Dendritic cell treated with granulocyte-macrophage colony-stimulating factor and Interleukin-4, amounts not matched to agents 40 ng/mL and 50 ng/mL, for 4 days (primary cell): ENCODE results near the gene CWH43.
"Not testable (repeated sequence)": the region's sequence is repeated elsewhere in the genome, so short reads cannot be mapped to it uniquely, and the experiment has no call there.

Source experiments
- H3K27ac Mint-ChIP-seq: one replicate; pipeline ENCODE4 v1.8.0; 2022; ENCODE audit warnings: mild to moderate bottlenecking, mixed read lengths
- H3K27me3 Mint-ChIP-seq: one replicate; pipeline ENCODE4 v1.8.0; 2022; ENCODE audit warnings: mild to moderate bottlenecking, mixed read lengths
- H3K36me3 Mint-ChIP-seq: one replicate; pipeline ENCODE4 v1.8.0; 2022; ENCODE audit warnings: low read depth, mixed read lengths
- H3K4me1 Mint-ChIP-seq: one replicate; pipeline ENCODE4 v1.8.0; 2022; ENCODE audit warnings: low read depth, mixed read lengths
- H3K4me3 Mint-ChIP-seq: one replicate; pipeline ENCODE4 v1.8.0; 2022; ENCODE audit warnings: mild to moderate bottlenecking, moderate library complexity, mixed read lengths
- H3K9me3 Mint-ChIP-seq: one replicate; pipeline ENCODE4 v1.8.0; 2022; ENCODE audit warnings: mixed read lengths
- intact Hi-C: fragments of 100-400 bp; cut with micrococcal nuclease; formaldehyde crosslinking; loops from one replicate; pipeline ENCODE4 v1.15.0; 2022

CWH43 gene

DNA sequence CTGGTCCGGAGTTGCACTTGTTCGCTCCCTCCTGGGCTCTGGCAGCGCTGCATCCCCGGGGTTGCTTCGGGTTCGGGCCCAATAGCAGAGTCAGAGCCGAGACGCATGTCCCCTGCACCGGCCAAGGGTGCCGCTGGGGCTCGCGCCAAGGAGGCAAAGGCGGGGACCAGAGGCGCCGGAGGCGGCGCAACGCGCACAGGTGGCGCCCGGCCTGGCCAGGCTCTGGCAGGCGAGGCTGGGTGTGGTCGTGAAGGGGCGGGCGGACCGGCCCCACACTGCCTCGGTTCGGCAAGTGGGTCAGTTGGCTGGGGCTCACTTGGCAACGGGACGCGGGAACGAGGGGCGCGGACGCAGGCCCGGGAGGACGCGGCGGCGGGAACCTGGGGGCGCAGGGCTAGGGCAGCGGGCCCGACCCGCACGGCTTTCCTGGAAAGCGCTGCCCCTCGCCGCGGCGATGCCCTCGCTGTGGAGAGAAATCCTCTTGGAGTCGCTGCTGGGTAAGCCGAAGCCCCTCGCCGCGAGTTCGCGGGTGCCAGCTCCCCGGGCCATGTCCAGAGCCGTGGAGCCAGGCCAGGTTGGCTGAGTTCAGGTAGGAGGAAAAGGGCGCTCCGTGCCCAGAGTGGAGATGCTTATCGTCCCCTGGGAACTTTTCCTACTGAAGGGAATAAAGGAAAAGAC, at the start of gene CWH43:
TSS of gene CWH43 (plus strand) at position 300 of the 678 bp plus-strand sequence. CDS start at position 455, 155 bp downstream.
- H3K4me1 Mint-ChIP-seq = no peaks in the 10 kb centered on the region
- no peak within 1 kb of the TSS for H3K4me3 Mint-ChIP-seq
- H3K36me3 Mint-ChIP-seq = no peaks in the 10 kb centered on the region
- intact Hi-C loops = no loop called here
- H3K27me3 Mint-ChIP-seq = peaks cover 53% of the 10 kb centered on the region
- no peaks in the 10 kb centered on the region for H3K9me3 Mint-ChIP-seq
- H3K27ac Mint-ChIP-seq = no peak within 1 kb of the TSS

GRCh38 chr4:48937033-48937432, 49.0 kb upstream of the CWH43 start:
- Mint-ChIP-seq H3K4me1 (no peaks in the 10 kb centered on the region), H3K9me3 (peaks cover 8% of the 10 kb centered on the region), H3K27ac (no peak overlapping the region), H3K27me3 (peaks cover 3% of the 10 kb centered on the region), H3K4me3 (no peak overlapping the region), H3K36me3 (no peaks in the 10 kb centered on the region)
- intact Hi-C loops = no loop called here

DNA sequence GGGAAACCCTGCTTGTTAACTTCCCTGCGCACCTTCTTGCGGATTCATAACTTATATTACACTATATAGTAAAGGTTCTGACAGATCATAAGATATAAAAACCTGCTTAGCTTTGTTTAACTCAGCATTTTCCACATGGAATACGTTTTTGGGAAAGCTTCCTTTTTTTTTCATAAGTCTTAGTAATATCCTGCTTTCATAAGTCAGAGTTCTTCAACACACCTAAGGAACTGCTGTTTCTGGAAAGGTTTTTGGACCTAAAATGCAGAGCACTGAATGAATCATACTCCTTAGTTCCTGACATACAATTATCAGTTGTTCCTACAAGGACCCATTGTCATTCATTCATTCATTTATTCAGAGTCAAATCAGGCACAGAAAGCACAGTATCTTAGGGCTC, 47.2 kb upstream of the CWH43 start:
- intact Hi-C loops = no loop called here
- no peaks in the 10 kb centered on the region for H3K36me3 Mint-ChIP-seq
- peaks cover 8% of the 10 kb centered on the region for H3K9me3 Mint-ChIP-seq
- H3K27me3 Mint-ChIP-seq = peaks cover 3% of the 10 kb centered on the region
- H3K4me1 Mint-ChIP-seq = no peaks in the 10 kb centered on the region
- H3K27ac Mint-ChIP-seq = no peak overlapping the region
- no peak overlapping the region for H3K4me3 Mint-ChIP-seq

DNA sequence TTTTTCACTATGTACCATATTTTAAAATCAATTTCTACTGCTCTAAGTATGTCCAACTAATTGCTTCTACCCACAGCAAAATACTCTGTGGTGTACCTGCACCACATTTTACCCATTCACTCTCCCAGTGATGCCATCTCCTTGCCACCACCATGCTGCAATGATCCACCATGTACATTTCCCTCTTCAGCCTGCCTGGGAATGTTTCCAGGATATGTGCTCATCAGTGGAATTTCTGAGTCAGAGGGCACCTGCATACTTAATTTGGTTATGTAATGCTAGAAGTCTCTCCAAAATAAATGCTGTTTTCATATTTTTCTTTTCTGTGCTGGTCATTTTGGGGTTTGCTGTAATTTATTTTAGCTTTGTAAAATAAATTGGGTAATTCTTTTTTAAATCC, 46.3 kb upstream of the CWH43 start:
- H3K4me3 Mint-ChIP-seq = no peak overlapping the region
- peaks cover 8% of the 10 kb centered on the region for H3K9me3 Mint-ChIP-seq
- intact Hi-C loops = no loop called here
- peaks cover 3% of the 10 kb centered on the region for H3K27me3 Mint-ChIP-seq
- no peak overlapping the region for H3K27ac Mint-ChIP-seq
- no peaks in the 10 kb centered on the region for H3K4me1 Mint-ChIP-seq
- H3K36me3 Mint-ChIP-seq = no peaks in the 10 kb centered on the region

- H3K36me3 Mint-ChIP-seq = no peaks in the 10 kb centered on the region
- intact Hi-C loops = no loop called here
- no peaks in the 10 kb centered on the region for H3K4me1 Mint-ChIP-seq
Observed at GRCh38 chr4:48943387-48943786, 42.7 kb upstream of the CWH43 start.

GRCh38 chr4:48944252-48944651, 41.8 kb upstream of the CWH43 start:
- Mint-ChIP-seq H3K27me3 (peaks cover 3% of the 10 kb centered on the region), H3K27ac (no peak overlapping the region), H3K4me1 (no peaks in the 10 kb centered on the region), H3K9me3 (no peaks in the 10 kb centered on the region), H3K4me3 (no peak overlapping the region), H3K36me3 (no peaks in the 10 kb centered on the region)
- intact Hi-C loops = no loop called here

More at GRCh38 chr4:48943387-48943786, 42.7 kb upstream of the CWH43 start:
- H3K4me3 Mint-ChIP-seq = no peak overlapping the region
- peaks cover 2% of the 10 kb centered on the region for H3K9me3 Mint-ChIP-seq
- H3K27me3 Mint-ChIP-seq = peaks cover 3% of the 10 kb centered on the region
- H3K27ac Mint-ChIP-seq = no peak overlapping the region

GRCh38 chr4:48944756-48945241, 41.3 kb upstream of the CWH43 start:
- Mint-ChIP-seq H3K4me3 (no peak overlapping the region), H3K27me3 (peaks cover 3% of the 10 kb centered on the region), H3K27ac (no peak overlapping the region), H3K36me3 (no peaks in the 10 kb centered on the region), H3K4me1 (no peaks in the 10 kb centered on the region), H3K9me3 (no peaks in the 10 kb centered on the region)
- intact Hi-C loops = no loop called here

- no peak overlapping the region for H3K27ac Mint-ChIP-seq
- no peaks in the 10 kb centered on the region for H3K36me3 Mint-ChIP-seq
- no peak overlapping the region for H3K4me3 Mint-ChIP-seq
- peaks cover 2% of the 10 kb centered on the region for H3K27me3 Mint-ChIP-seq
- no peaks in the 10 kb centered on the region for H3K9me3 Mint-ChIP-seq
- intact Hi-C loops = no loop called here
- H3K4me1 Mint-ChIP-seq = no peaks in the 10 kb centered on the region
Observed at GRCh38 chr4:48945981-48946380, 40.1 kb upstream of the CWH43 start.

GRCh38 chr4:48947731-48948130, 38.3 kb upstream of the CWH43 start:
- Mint-ChIP-seq H3K36me3 (no peaks in the 10 kb centered on the region), H3K9me3 (no peaks in the 10 kb centered on the region), H3K4me3 (no peak overlapping the region), H3K4me1 (no peaks in the 10 kb centered on the region), H3K27ac (no peak overlapping the region), H3K27me3 (no peaks in the 10 kb centered on the region)
- intact Hi-C loops = no loop called here

- Mint-ChIP-seq H3K4me1 (no peaks in the 10 kb centered on the region), H3K36me3 (no peaks in the 10 kb centered on the region), H3K27me3 (no peaks in the 10 kb centered on the region), H3K27ac (no peak overlapping the region), H3K9me3 (no peaks in the 10 kb centered on the region), H3K4me3 (no peak overlapping the region)
- intact Hi-C loops = no loop called here
Observed at GRCh38 chr4:48949086-48949485, 37.0 kb upstream of the CWH43 start.

GRCh38 chr4:48949518-48950219, 36.4 kb upstream of the CWH43 start:
- Mint-ChIP-seq H3K36me3 (no peaks in the 10 kb centered on the region), H3K9me3 (no peaks in the 10 kb centered on the region), H3K27me3 (no peaks in the 10 kb centered on the region), H3K4me1 (no peaks in the 10 kb centered on the region), H3K4me3 (no peak overlapping the region), H3K27ac (no peak overlapping the region)
- intact Hi-C loops = no loop called here

DNA sequence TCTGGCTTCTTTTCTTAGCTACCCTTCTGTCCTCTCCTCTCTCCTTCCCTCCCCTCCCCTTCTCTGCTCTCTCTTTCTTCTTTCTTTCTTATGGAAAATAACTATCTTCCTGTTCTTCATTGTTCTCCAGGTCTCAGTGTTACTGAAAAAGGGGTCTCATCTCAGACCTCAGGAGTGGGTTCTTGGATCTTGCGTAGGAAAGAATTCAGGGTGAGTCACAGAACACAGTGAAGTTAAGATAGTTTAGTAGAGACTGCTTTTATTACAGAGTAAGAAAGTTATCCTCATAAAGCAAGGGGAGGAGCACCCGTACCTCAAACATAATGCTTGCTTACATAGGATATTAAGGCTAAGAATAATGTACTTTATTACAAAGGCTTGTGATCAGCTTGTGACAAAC, 31.8 kb upstream of the CWH43 start:
- intact Hi-C loops = no loop called here
- no peak overlapping the region for H3K27ac Mint-ChIP-seq

GRCh38 chr4:48957366-48957765, 28.7 kb upstream of the CWH43 start:
- H3K9me3 Mint-ChIP-seq, H3K4me1 Mint-ChIP-seq, H3K4me3 Mint-ChIP-seq, intact Hi-C loops, H3K27me3 Mint-ChIP-seq, H3K36me3 Mint-ChIP-seq, H3K27ac Mint-ChIP-seq: not testable (repeated sequence)

More for the DNA sequence above, 31.8 kb upstream of the CWH43 start:
- no peak overlapping the region for H3K4me3 Mint-ChIP-seq
- H3K4me1 Mint-ChIP-seq = no peaks in the 10 kb centered on the region
- no peaks in the 10 kb centered on the region for H3K36me3 Mint-ChIP-seq
- no peaks in the 10 kb centered on the region for H3K9me3 Mint-ChIP-seq
- peaks cover 2% of the 10 kb centered on the region for H3K27me3 Mint-ChIP-seq

GRCh38 chr4:48958582-48958981, 27.5 kb upstream of the CWH43 start:
- intact Hi-C loops = no loop called here
- H3K36me3 Mint-ChIP-seq = no peaks in the 10 kb centered on the region

More at GRCh38 chr4:48958582-48958981, 27.5 kb upstream of the CWH43 start:
- Mint-ChIP-seq H3K27ac (no peak overlapping the region), H3K9me3 (no peaks in the 10 kb centered on the region), H3K4me1 (no peaks in the 10 kb centered on the region), H3K4me3 (no peak overlapping the region), H3K27me3 (peaks cover 2% of the 10 kb centered on the region)
